Fibroblast of skin of right biceps (primary cell): Measurements from ENCODE around the gene MTAP.
A peak's percentile ranks its signal among the peaks of the same experiment; 100 is the strongest.

Experiments used
- DNase-seq: peaks from one replicate; pipeline ENCODE4 v3.0.0-alpha.2; 2013

The MTAP gene

GRCh38 chr9:21802418-21803000 is at the start of gene MTAP:
Gene MTAP, plus strand, starts transcription at chr9:21802636. Its CDS starts 113 bp downstream, at chr9:21802749.
- DNase-seq: peak; percentile 95

- DNase-seq: no peak
These were observed 48.9 kb upstream of the MTAP start for GRCh38 chr9:21753523-21753922.

GRCh38 chr9:21754741-21755140 is 47.7 kb upstream of the MTAP start:
- no peak for DNase-seq

DNA sequence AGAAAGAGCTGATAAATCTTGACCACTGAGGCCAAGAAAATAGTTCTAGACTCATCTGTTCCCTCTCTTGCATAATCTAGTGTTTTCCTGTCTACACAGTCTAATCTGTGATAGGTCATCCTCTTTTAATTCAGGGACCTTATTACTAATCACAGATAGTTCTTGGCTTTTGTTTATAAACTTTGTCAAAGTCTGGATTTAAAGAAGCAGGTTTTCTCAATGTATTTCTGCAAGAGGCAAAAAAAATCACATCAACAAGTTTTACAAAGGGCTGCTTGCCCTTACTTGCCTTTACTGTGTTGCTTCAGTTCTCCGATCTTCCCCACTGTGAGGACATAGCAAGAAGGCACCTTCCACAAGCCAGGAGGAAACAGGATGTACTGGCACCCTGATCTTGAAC is 43.9 kb upstream of the MTAP start:
- DNase-seq: no peak

- DNase-seq: no peak
These were observed 41.0 kb upstream of the MTAP start for GRCh38 chr9:21761309-21761901.

- no peak for DNase-seq
These were observed 40.4 kb upstream of the MTAP start for GRCh38 chr9:21762064-21762463.

DNA sequence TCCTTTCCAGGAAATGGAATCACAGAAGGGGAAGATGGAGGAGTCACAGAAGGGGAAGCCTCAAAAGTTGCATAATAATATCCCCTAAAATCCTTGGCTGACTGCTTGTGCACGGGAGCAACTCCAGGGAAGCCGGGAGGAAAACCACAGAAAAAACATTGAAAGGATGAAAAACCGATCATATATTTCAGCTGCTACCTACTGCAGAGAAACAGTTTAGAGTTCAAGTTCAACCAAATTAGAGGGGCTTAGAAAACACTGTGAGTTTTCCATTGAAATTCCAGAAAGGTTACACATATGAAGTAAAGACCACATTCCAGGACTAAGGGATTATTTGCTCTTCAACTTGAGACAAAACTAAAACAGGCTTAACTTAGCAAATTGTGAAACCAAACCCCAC is 37.6 kb upstream of the MTAP start:
- peak; percentile 79 for DNase-seq

GRCh38 chr9:21766096-21766495 is 36.3 kb upstream of the MTAP start:
- DNase-seq: no peak

DNA sequence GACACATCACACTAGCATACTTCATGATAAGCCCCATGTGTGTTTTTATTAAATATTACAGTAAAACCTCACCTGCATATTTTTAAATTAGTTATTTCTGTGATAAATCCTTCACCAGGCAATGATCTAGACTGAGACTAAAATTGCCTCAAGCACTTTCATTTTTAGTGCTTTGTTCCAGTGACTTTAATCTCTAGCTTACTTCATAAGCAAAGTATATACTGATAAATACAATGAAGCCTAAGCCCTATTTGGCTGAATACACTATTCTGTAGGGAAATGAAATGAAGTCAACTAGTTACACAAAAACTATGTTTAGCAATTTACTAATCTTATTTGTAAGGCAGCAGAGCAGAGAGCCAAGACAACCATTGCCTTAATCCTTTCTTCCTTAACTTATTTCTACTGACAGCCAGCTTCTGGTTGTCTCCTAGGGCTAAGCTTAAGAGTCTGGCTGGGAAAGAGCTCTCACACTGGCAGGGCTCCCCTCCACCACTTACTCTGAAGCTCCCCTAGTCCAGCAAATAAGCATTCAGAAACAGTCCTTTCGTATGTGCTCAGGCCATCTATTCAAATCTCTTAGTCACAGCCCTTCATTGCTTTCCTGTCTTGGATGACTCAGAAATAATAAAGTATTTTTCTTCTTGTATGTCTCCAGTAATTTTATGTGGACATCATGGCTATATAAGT is 31.4 kb upstream of the MTAP start:
- DNase-seq: peak; percentile 88

- peak; percentile 95 for DNase-seq
These were observed 24.7 kb upstream of the MTAP start for GRCh38 chr9:21777701-21778100.

GRCh38 chr9:21778304-21778703 is 24.1 kb upstream of the MTAP start:
- peak; percentile 78 for DNase-seq

DNA sequence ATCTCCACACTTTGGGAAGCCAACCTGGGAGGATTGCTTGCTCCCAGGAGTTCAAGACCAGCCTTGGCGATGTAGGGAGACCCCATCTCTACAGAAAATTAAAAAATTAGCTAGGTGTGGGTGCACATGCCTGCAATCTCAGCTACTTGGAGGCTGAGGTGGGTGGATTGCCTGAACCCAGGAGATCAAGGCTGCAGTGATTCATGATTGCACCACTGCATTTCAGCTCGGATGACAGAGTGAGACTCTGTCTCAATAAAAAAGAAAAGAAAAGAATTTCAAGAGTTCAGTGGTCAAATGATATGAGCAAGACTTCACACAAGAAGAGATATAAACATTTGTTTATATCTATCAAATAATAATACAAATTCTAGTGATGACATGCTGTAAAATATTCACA is 23.0 kb upstream of the MTAP start:
- DNase-seq: no peak

DNA sequence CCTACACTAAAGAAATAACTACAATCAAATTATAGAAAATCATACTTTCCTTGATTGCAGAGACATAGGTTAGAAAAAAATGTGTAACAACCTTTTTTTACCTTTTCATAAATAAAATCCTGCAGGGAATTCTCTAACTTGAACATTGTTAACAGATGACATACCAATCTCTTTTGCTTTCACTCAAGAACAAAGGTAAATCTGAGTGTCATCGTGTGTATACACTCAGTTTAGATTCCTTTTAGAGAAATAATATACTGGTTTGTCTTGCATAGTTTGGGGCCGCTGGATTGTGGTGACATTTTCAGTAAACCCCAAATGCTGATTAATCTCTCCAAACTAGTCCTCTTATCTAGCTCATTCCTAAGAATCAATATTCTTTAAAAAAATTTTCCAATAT is 20.8 kb upstream of the MTAP start:
- DNase-seq: no peak

DNA sequence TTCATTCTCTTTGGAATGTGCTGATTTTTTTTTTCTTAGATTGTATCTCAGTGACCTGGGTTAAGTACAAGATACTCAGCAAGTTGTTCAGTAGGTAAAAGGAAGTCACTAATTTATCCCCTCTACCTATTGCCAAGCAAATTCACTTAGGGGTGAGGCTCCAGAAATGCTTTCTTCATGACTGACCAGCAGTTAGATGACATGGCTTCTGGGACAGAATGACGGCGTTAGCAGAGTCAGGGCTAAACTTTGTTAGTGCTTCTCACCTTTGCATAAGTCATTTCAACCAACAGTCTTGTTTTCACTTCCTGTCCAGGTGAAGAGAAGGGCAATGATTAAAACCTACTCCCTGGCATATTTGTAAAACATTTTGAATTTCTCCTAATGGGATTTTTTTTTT is 20.2 kb upstream of the MTAP start:
- no peak for DNase-seq

GRCh38 chr9:21788752-21789151 is 13.7 kb upstream of the MTAP start:
- no peak for DNase-seq

GRCh38 chr9:21789541-21790037 is 12.8 kb upstream of the MTAP start:
- DNase-seq: peak; percentile 89

DNA sequence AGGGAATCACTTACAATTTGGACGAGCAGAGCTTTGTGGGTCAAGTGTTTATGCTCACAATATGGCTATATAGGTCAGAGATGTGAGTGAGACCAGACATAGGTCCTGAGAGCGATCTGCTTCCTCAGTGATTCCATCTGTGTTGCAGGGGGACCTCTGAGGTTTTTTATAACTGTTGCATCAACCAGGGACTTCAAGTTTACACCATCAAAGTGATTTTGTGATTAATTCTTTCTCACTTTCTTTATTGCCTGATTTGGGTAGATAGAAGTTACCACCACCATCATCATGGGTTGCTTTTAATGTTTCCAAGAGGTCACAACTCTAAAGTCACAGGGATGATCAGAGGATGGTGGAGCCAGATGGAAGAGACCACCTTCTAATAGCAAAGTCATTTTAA is 7.0 kb upstream of the MTAP start:
- DNase-seq: no peak

DNA sequence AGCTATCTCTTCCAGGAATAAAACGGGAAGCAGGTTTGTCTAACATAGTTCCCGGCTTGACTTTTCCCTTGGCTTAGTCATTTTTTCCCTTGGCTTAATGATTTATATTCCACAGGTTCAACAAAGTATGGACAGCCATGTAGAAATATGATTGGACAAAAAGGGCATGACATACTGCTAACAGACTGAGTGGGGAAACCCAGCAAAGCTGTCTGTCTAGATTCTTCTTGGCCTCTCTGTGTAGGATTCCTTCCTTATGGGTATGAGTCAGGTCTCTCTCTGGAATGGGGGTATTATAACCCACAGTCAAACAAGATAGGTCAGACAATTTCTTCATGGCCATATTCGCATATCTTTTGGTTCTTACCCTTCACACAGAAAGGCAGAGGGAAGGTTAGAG is 5.7 kb upstream of the MTAP start:
- peak; percentile 73 for DNase-seq

DNA sequence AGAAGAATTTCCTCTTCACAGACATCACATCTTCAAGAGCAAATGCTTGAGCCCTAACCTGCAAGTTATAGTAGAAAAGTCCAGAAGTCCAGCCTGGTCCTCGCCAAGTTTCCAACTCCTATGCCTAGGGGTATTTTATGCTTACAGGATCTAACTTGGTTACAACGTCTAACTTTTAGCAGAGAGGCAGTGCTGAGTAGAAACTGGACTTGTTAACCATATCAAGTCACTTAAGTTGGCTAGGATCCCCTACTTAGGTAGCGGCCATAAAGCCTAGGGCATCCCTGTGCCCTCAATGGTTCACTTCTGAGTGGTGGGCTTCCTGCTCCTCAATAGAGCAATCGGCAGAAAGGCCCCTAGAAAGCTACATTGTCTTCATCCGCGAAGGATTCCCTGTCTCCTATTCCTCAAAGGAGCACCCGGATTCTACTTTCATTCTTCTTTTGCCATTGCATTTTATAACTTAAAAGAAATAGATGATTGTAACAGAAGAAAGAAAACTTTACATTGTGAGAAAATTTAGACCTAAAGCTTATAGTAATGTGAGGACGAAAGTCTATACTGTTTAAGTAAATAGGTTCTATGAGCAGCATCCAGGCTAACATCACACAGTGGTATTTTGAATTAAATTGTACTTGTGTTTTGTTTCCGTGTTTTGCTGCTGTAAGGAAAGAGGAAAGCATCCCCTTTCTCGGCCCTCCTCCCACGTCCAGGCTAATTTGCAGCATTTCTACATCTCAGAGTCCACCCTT is 1.3 kb upstream of the MTAP start:
- no peak for DNase-seq

DNA sequence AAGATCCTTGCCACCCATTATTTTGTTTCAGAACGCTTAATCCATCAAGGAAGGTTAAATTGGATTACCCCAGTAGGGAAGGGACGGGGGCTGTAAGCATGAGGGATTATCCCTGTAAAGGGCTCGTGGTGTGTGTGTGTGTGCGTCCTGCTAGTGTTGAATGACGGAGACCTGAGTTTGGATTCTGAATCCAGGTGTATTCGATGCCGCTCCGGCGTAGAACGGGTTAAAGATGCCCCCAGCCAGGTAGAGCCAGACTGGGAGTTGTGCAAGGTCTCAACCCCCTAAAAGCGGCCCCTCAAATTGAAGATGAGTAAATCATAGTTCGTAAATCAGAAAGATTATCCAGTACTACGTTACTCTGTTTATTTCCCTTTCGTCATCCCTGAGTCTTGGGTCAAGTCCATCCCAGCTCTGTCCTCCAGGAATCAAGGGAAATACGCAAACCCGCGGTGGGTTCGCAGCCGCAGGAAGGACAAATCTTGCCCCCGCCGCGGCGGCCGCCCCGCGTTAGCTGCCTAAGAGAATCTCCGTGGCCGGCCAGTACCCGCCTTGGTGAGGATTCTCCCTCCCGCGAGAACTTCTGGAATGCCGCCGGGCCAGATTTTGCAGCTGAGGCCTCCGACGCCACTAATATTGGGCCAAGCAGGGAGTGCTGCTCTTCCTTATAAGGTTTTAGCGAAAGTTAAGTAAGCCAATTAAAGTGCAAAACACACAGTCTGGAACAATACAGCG is 586 bp upstream of the MTAP start:
- DNase-seq: peak; percentile 87

- DNase-seq: no peak
These were observed 1.2 kb downstream of the MTAP start for GRCh38 chr9:21803649-21804048.

GRCh38 chr9:21804331-21804730 is 1.9 kb downstream of the MTAP start:
- no peak for DNase-seq

DNA sequence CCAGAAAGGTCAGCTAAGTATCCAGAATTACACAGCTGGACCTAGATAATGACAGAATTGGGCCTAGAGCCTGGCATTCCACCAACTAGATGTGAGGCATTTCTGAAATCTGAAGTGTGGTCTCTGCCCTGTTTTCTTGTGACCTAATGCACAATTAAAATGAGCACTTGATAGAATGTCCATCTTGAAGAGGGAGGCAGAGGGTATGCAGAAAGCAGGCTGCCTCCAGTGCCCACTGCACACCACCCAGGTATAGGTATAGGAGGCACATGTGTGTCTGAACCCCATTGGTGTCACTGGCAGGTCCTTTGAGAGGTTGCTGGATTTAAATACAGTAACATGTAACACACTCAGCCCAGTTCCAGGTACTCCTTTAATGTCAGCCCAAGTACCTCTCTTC is 2.4 kb downstream of the MTAP start:
- no peak for DNase-seq
